Subcutaneous abdominal adipose tissue (tissue), 5 donors: ENCODE results near the gene C1QTNF8.
A peak's percentile ranks its signal among the peaks of the same experiment; 100 is the strongest.
"Not testable (repeated sequence)": the region's sequence is repeated elsewhere in the genome, so short reads cannot be mapped to it uniquely, and the experiment has no call there.

Experiments
- H3K27ac ChIP-seq: one replicate; pipeline ENCODE4 v1.7.0; 2013; ENCODE audit warnings: low read depth, mild to moderate bottlenecking, inconsistent platforms, low read length, moderate library complexity
- H3K27me3 ChIP-seq, 5 donors: one replicate each; pipeline ENCODE4 v1.7.0; 2013; ENCODE audit warnings: low read length in 5 of 5, inconsistent platforms in 1 of 5; ENCODE audit not compliant: control insufficient read depth in 5 of 5, insufficient read depth in 4 of 5
- H3K36me3 ChIP-seq, 5 donors: one replicate each; pipeline ENCODE4 v1.7.0; 2013; ENCODE audit warnings: low read length in 5 of 5; ENCODE audit not compliant: control insufficient read depth in 5 of 5, insufficient read depth in 5 of 5
- H3K4me1 ChIP-seq, 5 donors: one replicate each; pipeline ENCODE4 v1.7.0; 2013; ENCODE audit warnings: low read length in 5 of 5, mild to moderate bottlenecking in 3 of 5, moderate library complexity in 1 of 5; ENCODE audit not compliant: control insufficient read depth in 5 of 5, insufficient read depth in 5 of 5
- H3K4me3 ChIP-seq, 5 donors: one replicate each; pipeline ENCODE4 v1.7.0; 2013; ENCODE audit warnings: low read length in 5 of 5, low read depth in 1 of 5
- H3K9ac ChIP-seq, 5 donors: one replicate each; pipeline ENCODE4 v1.7.0; 2013; ENCODE audit warnings: low read length in 5 of 5, mild to moderate bottlenecking in 4 of 5, moderate library complexity in 3 of 5
- H3K9me3 ChIP-seq, 5 donors: one replicate each; pipeline ENCODE4 v1.7.0; 2013; ENCODE audit warnings: low read length in 5 of 5; ENCODE audit not compliant: control insufficient read depth in 5 of 5
- donor health status: healthy.
- donor health status: healthy.
- donor health status: healthy.
- donor health status: healthy.
- donor health status: healthy.

Gene C1QTNF8

DNA sequence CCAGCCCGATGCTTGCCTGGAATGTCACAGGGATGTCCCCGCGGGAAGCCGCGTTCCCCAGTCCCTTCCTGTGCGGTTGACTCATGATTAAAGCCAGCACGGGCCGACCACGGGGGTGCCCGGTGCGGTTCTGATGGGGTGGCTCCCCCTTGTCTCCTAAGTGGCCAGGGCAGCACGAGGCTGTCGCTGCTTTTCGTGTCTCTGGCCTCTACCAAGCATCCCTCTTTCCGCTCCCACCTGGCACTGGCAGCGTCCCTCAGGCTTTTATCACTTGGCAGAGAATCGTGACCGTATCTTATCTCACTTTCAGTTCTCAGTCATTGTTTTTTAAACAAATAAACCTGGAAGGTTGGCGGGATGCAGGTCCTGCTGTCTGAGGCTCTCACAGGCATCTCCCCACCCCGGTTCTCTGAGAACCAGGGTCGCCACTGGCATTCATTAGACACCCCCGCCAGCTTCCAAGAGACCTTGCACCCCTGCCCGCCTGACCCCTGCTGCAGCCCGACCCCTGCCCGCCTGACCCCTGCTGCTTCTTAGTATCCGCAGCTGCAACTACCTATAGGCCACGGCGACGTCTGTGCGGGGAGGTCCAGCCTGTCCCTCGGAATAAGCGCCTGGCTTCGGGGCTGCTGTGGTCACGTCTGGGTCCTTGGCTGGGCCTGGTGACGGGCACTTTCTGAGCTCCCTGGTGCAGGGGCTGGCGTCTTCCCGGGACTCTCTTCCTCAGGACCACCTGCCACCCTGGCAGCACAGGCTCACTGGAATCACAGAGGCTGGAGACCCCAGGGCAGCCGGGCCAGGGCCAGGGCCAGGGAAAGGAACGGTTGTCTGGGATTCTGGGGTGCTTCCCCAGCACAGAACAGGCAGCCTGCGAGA lies 7.5 kb downstream of the C1QTNF8 start:
- Histone ChIP-seq H3K4me1 (peaks cover 0 to 11% (median 6%) of the 10 kb centered on the region in 5 donors), H3K36me3 (no peaks in the 10 kb centered on the region), H3K27ac (no peak overlapping the region), H3K9me3 (peaks cover 9 to 28% (median 26%) of the 10 kb centered on the region in 5 donors), H3K9ac (no peak overlapping the region), H3K27me3 (peaks cover 28 to 46% (median 44%) of the 10 kb centered on the region in 5 donors), H3K4me3 (no peak overlapping the region)

DNA sequence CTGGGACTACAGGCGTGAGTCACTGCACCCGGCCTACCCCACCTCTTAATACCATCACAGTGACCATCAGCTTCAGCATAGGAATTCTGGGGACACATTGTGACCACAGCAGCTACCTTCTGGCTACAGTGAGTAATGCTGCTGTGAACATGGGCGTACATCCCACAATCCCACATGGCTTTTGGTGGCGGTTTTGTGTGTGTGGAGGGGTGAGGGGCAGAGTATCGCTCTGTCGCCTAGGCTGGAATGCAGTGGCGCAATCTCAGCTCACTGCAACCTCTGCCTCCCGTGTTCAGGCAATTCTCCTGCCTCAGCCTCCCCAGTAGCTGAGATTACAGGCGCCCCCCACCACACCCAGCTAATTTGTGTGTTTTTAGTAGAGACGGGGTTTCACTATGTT lies 9.6 kb downstream of the C1QTNF8 start:
- peaks cover 43 to 63% (median 52%) of the 10 kb centered on the region in 5 donors for H3K27me3 ChIP-seq

GRCh38 chr16:1084971-1085370 lies 11.1 kb downstream of the C1QTNF8 start:
- Histone ChIP-seq H3K9me3 (peaks cover 9 to 27% (median 26%) of the 10 kb centered on the region in 5 donors), H3K4me3 (peak overlapping the region in 3 of 5 donors; percentile 7 to 34 (median 26)), H3K36me3 (no peaks in the 10 kb centered on the region), H3K27me3 (peaks cover 44 to 63% (median 54%) of the 10 kb centered on the region in 5 donors), H3K9ac (no peak overlapping the region), H3K27ac (no peak overlapping the region), H3K4me1 (peaks cover 0 to 7% (median 6%) of the 10 kb centered on the region in 5 donors)

More for the DNA sequence above, 9.6 kb downstream of the C1QTNF8 start:
- peaks cover 9 to 27% (median 26%) of the 10 kb centered on the region in 5 donors for H3K9me3 ChIP-seq
- H3K9ac ChIP-seq, H3K27ac ChIP-seq, H3K4me3 ChIP-seq, H3K36me3 ChIP-seq: not testable (repeated sequence)
- peaks cover 0 to 11% (median 6%) of the 10 kb centered on the region in 5 donors for H3K4me1 ChIP-seq

DNA sequence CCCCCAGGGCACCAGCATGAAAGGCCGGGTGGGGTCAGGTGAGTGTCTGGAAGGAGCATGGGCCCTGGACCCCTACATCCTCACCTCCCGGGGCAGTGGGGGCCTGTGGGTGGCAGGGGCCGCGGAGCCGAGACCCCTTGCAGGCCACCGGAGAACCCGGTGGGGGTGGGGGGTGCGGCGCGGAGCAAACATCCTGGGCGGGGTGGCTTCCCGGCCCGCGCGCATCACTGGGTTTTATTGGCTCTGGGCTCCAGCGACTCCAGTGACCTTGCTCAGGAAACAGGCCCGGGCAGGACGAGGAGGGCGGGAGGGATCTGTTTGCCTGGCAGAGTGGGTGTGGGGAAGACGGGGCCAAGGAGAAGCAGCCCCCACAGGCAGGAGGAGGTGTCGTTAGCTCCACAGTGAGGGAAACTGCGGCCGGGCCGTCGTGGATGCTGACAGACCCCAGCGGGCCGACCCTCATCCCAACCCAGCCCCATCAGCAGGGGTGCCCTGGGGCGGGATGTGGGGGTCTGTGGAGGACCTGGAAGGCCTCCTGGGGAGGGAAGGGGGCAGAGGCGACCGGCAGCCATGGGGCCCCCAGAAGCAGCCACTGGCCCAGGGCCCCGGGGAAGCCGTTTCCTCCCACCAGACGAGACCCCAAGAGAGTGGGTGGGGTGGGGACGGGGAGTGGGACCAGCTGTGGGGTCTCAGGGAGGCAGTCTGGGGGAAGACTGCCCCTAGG lies 12.9 kb downstream of the C1QTNF8 start:
- Histone ChIP-seq H3K36me3 (no peaks in the 10 kb centered on the region), H3K4me1 (no peaks in the 10 kb centered on the region), H3K9ac (no peak overlapping the region), H3K4me3 (no peak overlapping the region), H3K27ac (no peak overlapping the region), H3K9me3 (peaks cover 9 to 27% (median 26%) of the 10 kb centered on the region in 5 donors), H3K27me3 (peaks cover 31 to 57% (median 53%) of the 10 kb centered on the region in 5 donors)

- no peak overlapping the region for H3K27ac ChIP-seq
- peaks cover 9 to 27% (median 26%) of the 10 kb centered on the region in 5 donors for H3K9me3 ChIP-seq
- no peaks in the 10 kb centered on the region for H3K36me3 ChIP-seq
- H3K27me3 ChIP-seq: peaks cover 27 to 57% (median 53%) of the 10 kb centered on the region in 5 donors
- no peak overlapping the region for H3K9ac ChIP-seq
- H3K4me3 ChIP-seq: no peak overlapping the region
- no peaks in the 10 kb centered on the region for H3K4me1 ChIP-seq
These were observed 13.6 kb downstream of the C1QTNF8 start for GRCh38 chr16:1082266-1082951.

- Histone ChIP-seq H3K9me3 (peaks cover 9 to 27% (median 26%) of the 10 kb centered on the region in 5 donors), H3K27me3 (peaks cover 27 to 64% (median 59%) of the 10 kb centered on the region in 5 donors), H3K9ac (no peak overlapping the region), H3K36me3 (no peaks in the 10 kb centered on the region), H3K27ac (no peak overlapping the region), H3K4me1 (no peaks in the 10 kb centered on the region), H3K4me3 (no peak overlapping the region)
These were observed 14.2 kb downstream of the C1QTNF8 start for GRCh38 chr16:1081734-1082265.

GRCh38 chr16:1080801-1081733 lies 15.0 kb downstream of the C1QTNF8 start:
- H3K9me3 ChIP-seq: peaks cover 9 to 26% (median 25%) of the 10 kb centered on the region in 5 donors
- no peak overlapping the region for H3K9ac ChIP-seq
- peaks cover 27 to 69% (median 56%) of the 10 kb centered on the region in 5 donors for H3K27me3 ChIP-seq
- H3K4me1 ChIP-seq: no peaks in the 10 kb centered on the region
- H3K4me3 ChIP-seq: no peak overlapping the region
- H3K27ac ChIP-seq: no peak overlapping the region
- no peaks in the 10 kb centered on the region for H3K36me3 ChIP-seq

- Histone ChIP-seq H3K4me1 (no peaks in the 10 kb centered on the region), H3K9me3 (peaks cover 4 to 15% (median 14%) of the 10 kb centered on the region in 5 donors), H3K27ac (no peak overlapping the region), H3K9ac (no peak overlapping the region), H3K27me3 (peaks cover 31 to 70% (median 57%) of the 10 kb centered on the region in 5 donors), H3K36me3 (no peaks in the 10 kb centered on the region), H3K4me3 (no peak overlapping the region)
These were observed 16.1 kb downstream of the C1QTNF8 start for GRCh38 chr16:1079786-1080525.
